K562 (cell line): Measurements from ENCODE around the gene SERP1. TPM values are rescaled to one million over a fixed set of nuclear protein-coding genes. Genes with fewer than 3 reads are reported as not detected.
"Not testable (repeated sequence)": the region's sequence is repeated elsewhere in the genome, so short reads cannot be mapped to it uniquely, and the experiment has no call there.

Source experiments
- ATAC-seq: fragments of 200-7000 bp; cut with Tn5 transposase; 3 replicates; pipeline ENCODE4 v1.9.1; 2020; ENCODE audit warnings: moderate library complexity
- BruUV-seq: library from RNA; stranded (reverse); fragments of 400-500 nt; replicated peaks from 2 replicates; lab custom pipeline; 2021; lab: Mats Ljungman, UMichigan
- CTCF ChIA-PET: fragments of 300-600 bp; formaldehyde crosslinking; extraction: SDS; loops from one replicate; lab custom pipeline; 2021; ENCODE audit warnings: low intra/inter-chr PET ratio; lab: Yijun Ruan, JAX
- POLR2A ChIA-PET: fragments of 300-600, 350-650 bp; sonication (Branson Sonifier 250); formaldehyde crosslinking; extraction: SDS; loops from one replicate; lab custom pipeline; 2021; ENCODE audit warnings: antibody characterized with exemption, inconsistent platforms; lab: Yijun Ruan, JAX
- DNase-seq, 4 experiments: peaks; one replicate each; pipeline versions ENCODE4 v3.0.0 to v3.0.0-alpha.2; 2011 to 2018; ENCODE audit warnings: low spot score in 3 of 4, mixed read lengths in 3 of 4; ENCODE audit errors: extremely low read depth in 1 of 4
- FAIRE-seq: peaks from 2 replicates; lab custom pipeline; 2011; peaks lifted over from hg19 to GRCh38; lab: Jason Lieb, UNC
- H2AFZ ChIP-seq: 2 replicates; pipeline ENCODE4 v1.6.0; 2011; ENCODE audit warnings: low read depth, low read length, control low read depth, inconsistent platforms
- H3K27ac ChIP-seq: fragments of 200-600 bp; 3 replicates; pipeline ENCODE4 v1.8.0; 2011; ENCODE audit warnings: low read depth, mild to moderate bottlenecking, control low read depth, inconsistent platforms, low read length, moderate library complexity, mixed read lengths; ENCODE audit errors: extremely low read depth
- H3K27me3 ChIP-seq, 2 experiments: fragments of 300-600 bp in 1 of 2; 2 replicates in 1 of 2; 3 replicates in 1 of 2; pipeline versions ENCODE4 v1.6.0 to v1.8.0; 2011; ENCODE audit warnings: inconsistent platforms in 2 of 2, low read length in 2 of 2, mild to moderate bottlenecking in 1 of 2, mixed read lengths in 1 of 2, moderate library complexity in 1 of 2; ENCODE audit not compliant: control insufficient read depth in 2 of 2, insufficient read depth in 2 of 2
- H3K36me3 ChIP-seq: fragments of 300-600 bp; 3 replicates; pipeline ENCODE4 v1.8.0; 2011; ENCODE audit warnings: mild to moderate bottlenecking, low read length, inconsistent platforms; ENCODE audit not compliant: control insufficient read depth, insufficient read depth
- H3K4me1 ChIP-seq, 2 experiments: fragments of 200-600 bp in 1 of 2; replicated peaks in 1 of 2; 2 replicates in 1 of 2; 3 replicates in 1 of 2; pipeline versions ENCODE4 v1.5.1 to v1.8.0; 2011; ENCODE audit warnings: inconsistent platforms in 2 of 2, low read length in 2 of 2, mild to moderate bottlenecking in 1 of 2, mixed read lengths in 1 of 2, moderate library complexity in 1 of 2; ENCODE audit not compliant: control insufficient read depth in 2 of 2, insufficient read depth in 2 of 2
- H3K4me2 ChIP-seq: 2 replicates; pipeline ENCODE4 v1.6.1; 2011; ENCODE audit warnings: low read length, control low read depth, inconsistent platforms, mixed read lengths; ENCODE audit not compliant: insufficient read depth
- H3K4me3 ChIP-seq: fragments of 200-600 bp; sonication (generic), shearing (Covaris generic); 2 replicates; pipeline ENCODE4 v1.5.1; 2016; ENCODE audit warnings: control low read depth, inconsistent platforms
- H3K79me2 ChIP-seq: fragments of 200-600 bp; 3 replicates; pipeline ENCODE4 v1.8.0; 2011; ENCODE audit warnings: low read length, inconsistent platforms; ENCODE audit not compliant: control insufficient read depth, insufficient read depth
- H3K9ac ChIP-seq, 2 experiments: 2 replicates each; pipeline versions ENCODE4 v1.6.0 to v1.6.1; 2011; ENCODE audit warnings: low read depth in 2 of 2, low read length in 2 of 2, control low read depth in 1 of 2, inconsistent platforms in 1 of 2, mild to moderate bottlenecking in 1 of 2, mixed read lengths in 1 of 2; ENCODE audit not compliant: insufficient read depth in 1 of 2
- H3K9me1 ChIP-seq: one replicate; pipeline ENCODE4 v1.6.0; 2011; ENCODE audit warnings: inconsistent platforms, mild to moderate bottlenecking, low read length, moderate library complexity; ENCODE audit not compliant: control insufficient read depth, insufficient read depth
- H3K9me3 ChIP-seq: replicated peaks from 2 replicates; pipeline ENCODE4 v1.5.1; 2011; ENCODE audit warnings: low read depth, low read length, inconsistent platforms; ENCODE audit not compliant: control insufficient read depth, insufficient read depth
- H4K20me1 ChIP-seq: replicated peaks from 2 replicates; pipeline ENCODE4 v1.6.1; 2011; ENCODE audit warnings: low read length, inconsistent platforms, mixed read lengths; ENCODE audit not compliant: control insufficient read depth, insufficient read depth
- CBX1 ChIP-seq: sonication (generic); IDR thresholded peaks from 2 replicates; pipeline ENCODE4 v1.6.1; 2016; ENCODE audit warnings: antibody characterized with exemption, low read depth, mild to moderate bottlenecking
- CBX3 ChIP-seq, 2 experiments: IDR thresholded peaks; 1 replicate in 1 of 2; 2 replicates in 1 of 2; pipeline ENCODE4 v1.6.1; 2012; ENCODE audit warnings: inconsistent platforms in 2 of 2, low read length in 2 of 2, borderline replicate concordance in 1 of 2, control low read depth in 1 of 2
- CBX5 ChIP-seq: IDR thresholded peaks from 2 replicates; pipeline ENCODE4 v1.6.1; 2014; ENCODE audit warnings: low read depth, borderline replicate concordance
- TRIM24 ChIP-seq, 2 experiments: fragments of 450-650 bp; IDR thresholded peaks; 2 replicates each; pipeline ENCODE4 v1.6.1; 2016
- TRIM28 ChIP-seq: fragments of 450-650 bp; IDR thresholded peaks from 2 replicates; pipeline ENCODE4 v1.6.1; 2017
- ZNF184 ChIP-seq: sonication (generic); formaldehyde crosslinking; IDR thresholded peaks from 2 replicates; pipeline ENCODE4 v1.5.0; 2020; ENCODE audit warnings: missing genetic modification reagents
- ZNF280A ChIP-seq: fragments of 450-650 bp; IDR thresholded peaks from 2 replicates; pipeline ENCODE4 v1.6.1; 2018; ENCODE audit warnings: mild to moderate bottlenecking, low read depth; ENCODE audit not compliant: partially characterized antibody
- WGBS: fragments of 100-300 bp; shearing (Covaris generic); methylation state at CpG from one replicate; pipeline ENCODE4 v1.1.6; 2016; ENCODE audit warnings: low coverage, mixed read lengths; ENCODE audit not compliant: insufficient coverage; ENCODE audit errors: missing lambda C conversion rate; 5-methylcytosine and 5-hydroxymethylcytosine counted together
- in situ Hi-C: fragments of 300-500 bp; cut with MboI; formaldehyde crosslinking; loops from 4 replicates; pipeline ENCODE4 v1.15.0; 2018; ENCODE audit warnings: inconsistent platforms, mixed read lengths
- intact Hi-C: fragments of 100-400 bp; cut with micrococcal nuclease; formaldehyde crosslinking; loops from 2 replicates; pipeline ENCODE4 v1.14.2; 2022
- polyA plus RNA-seq, 8 experiments: library from polyadenylated mRNA; depleted of rRNA in 4 of 8; stranded (reverse) in 5 of 8; unstranded in 3 of 8; fragments of >200 nt; fragmentation: Nextera tagmentation in 2 of 8; fragmentation: Illumina TruSeq in 1 of 8; extraction: Ambion mirVana in 2 of 8; extraction: Trizol in 1 of 8; gene quantifications; 2 replicates each; pipeline versions ENCODE4 v1.2.1 to v1.2.3, GENCODE V29; 2011 to 2014; ENCODE audit warnings: inconsistent platforms in 1 of 8, missing spikeins in 1 of 8
- total RNA-seq, 7 experiments: library from RNA; depleted of rRNA in 6 of 7; stranded (reverse); fragments of >200 nt in 6 of 7; fragmentation: Illumina TruSeq in 2 of 7; extraction: Trizol in 2 of 7; gene quantifications; 2 replicates each; pipeline versions ENCODE4 v1.2.1 to v1.2.3, GENCODE V29; 2011 to 2021; ENCODE audit warnings: low replicate concordance in 1 of 7

The SERP1 gene
- total and polyA plus RNA-seq, 9 of the 15 experiments (the other 6 are each of a cell fraction or from before 2014, with no cell fraction given), result 38.6 to 443 (median 121) TPM

GRCh38 chr3:150500960-150501359 lies 45.3 kb downstream of the SERP1 start:
- H3K9me1 ChIP-seq, intact Hi-C loops, H3K36me3 ChIP-seq, DNase-seq, H3K9me3 ChIP-seq, FAIRE-seq, H3K4me3 ChIP-seq, CTCF ChIA-PET, H3K27ac ChIP-seq, H3K4me2 ChIP-seq, H4K20me1 ChIP-seq, BruUV-seq, ATAC-seq, H3K27me3 ChIP-seq, H3K9ac ChIP-seq, H3K79me2 ChIP-seq, H2AFZ ChIP-seq: not testable (repeated sequence)
- POLR2A ChIA-PET, result interaction anchor here (1.6 kb wide), 1 partner anchor 14 kb away, joined by 4 read pairs; no protein-coding TSS in a partner anchor
- TF ChIP-seq TRIM24 (IDR thresholded peaks at IDR 0.05), result 0 out of 4 replicates have a peak, but pooled peaks of 1 of the 2 experiments have one; percentile 37
- peak in 1 of 2 experiments; percentile 79; a peak in 1 of 3 replicates for TF ChIP-seq CBX3 (IDR thresholded peaks at IDR 0.05; ENCODE audit: borderline replicate concordance in 1 of 2, low read length in 2 of 2)
- peak; percentile 72 for TF ChIP-seq CBX1
- peak; percentile 87 for TF ChIP-seq ZNF280A
- TF ChIP-seq CBX5, result peak; percentile 90; the same call in 1 of the 2 replicates
- TF ChIP-seq TRIM28, result peak; percentile 88
- peak; percentile 76 for TF ChIP-seq ZNF184 (CRISPR knock-in tag)
- WGBS, result 80% methylated on average over 1 of the region's 1 CpG
- peaks cover 0 to 13% of the 10 kb centered on the region in 2 experiments; a peak in 2 of 5 replicates for H3K4me1 ChIP-seq
- in situ Hi-C loops, result loop anchor here (25.0 kb wide), 2 partner anchors 539 to 636 kb away; partner anchors contain the start of gene PFN2
